Activated naive CD4-positive, alpha-beta T cell treated with anti-CD3 and anti-CD28 coated beads, Interleukin-2, amount 10 ng/mL, durations not matched to agents 7 days and 5 days (primary cell): ENCODE data around the gene CACNB2.

Experiments used
- CTCF ChIA-PET: fragments of 350-600 bp; sonication (Branson Sonifier 250); formaldehyde crosslinking; loops from one replicate; lab custom pipeline; 2021; ENCODE audit warnings: antibody characterized with exemption; lab: Charles Lee
- DNase-seq: peaks from one replicate; pipeline ENCODE4 v3.0.0-alpha.2; 2020
- H3K27ac Mint-ChIP-seq: one replicate; pipeline ENCODE4 v1.8.0; 2021; ENCODE audit warnings: mild to moderate bottlenecking, moderate library complexity, mixed read lengths
- H3K27me3 Mint-ChIP-seq: one replicate; pipeline ENCODE4 v1.8.0; 2021; ENCODE audit warnings: mild to moderate bottlenecking, mixed read lengths
- H3K36me3 Mint-ChIP-seq: one replicate; pipeline ENCODE4 v1.8.0; 2021; ENCODE audit warnings: mixed read lengths
- H3K4me1 Mint-ChIP-seq: one replicate; pipeline ENCODE4 v1.8.0; 2021; ENCODE audit warnings: mixed read lengths
- H3K4me3 Mint-ChIP-seq: one replicate; pipeline ENCODE4 v1.8.0; 2021; ENCODE audit warnings: mild to moderate bottlenecking, moderate library complexity, mixed read lengths
- H3K9me3 Mint-ChIP-seq: one replicate; pipeline ENCODE4 v1.8.0; 2021; ENCODE audit warnings: mixed read lengths

CACNB2 gene

GRCh38 chr10:18474118-18474455, 333.9 kb downstream of the CACNB2 start:
- H3K9me3 Mint-ChIP-seq: no peaks in the 10 kb centered on the region
- H3K4me1 Mint-ChIP-seq: peaks cover 5% of the 10 kb centered on the region
- no peak overlapping the region for H3K4me3 Mint-ChIP-seq
- no peaks in the 10 kb centered on the region for H3K36me3 Mint-ChIP-seq
- CTCF ChIA-PET: no interaction called here
- no peaks in the 10 kb centered on the region for H3K27me3 Mint-ChIP-seq
- H3K27ac Mint-ChIP-seq: no peak overlapping the region
- DNase-seq: no peak

DNA sequence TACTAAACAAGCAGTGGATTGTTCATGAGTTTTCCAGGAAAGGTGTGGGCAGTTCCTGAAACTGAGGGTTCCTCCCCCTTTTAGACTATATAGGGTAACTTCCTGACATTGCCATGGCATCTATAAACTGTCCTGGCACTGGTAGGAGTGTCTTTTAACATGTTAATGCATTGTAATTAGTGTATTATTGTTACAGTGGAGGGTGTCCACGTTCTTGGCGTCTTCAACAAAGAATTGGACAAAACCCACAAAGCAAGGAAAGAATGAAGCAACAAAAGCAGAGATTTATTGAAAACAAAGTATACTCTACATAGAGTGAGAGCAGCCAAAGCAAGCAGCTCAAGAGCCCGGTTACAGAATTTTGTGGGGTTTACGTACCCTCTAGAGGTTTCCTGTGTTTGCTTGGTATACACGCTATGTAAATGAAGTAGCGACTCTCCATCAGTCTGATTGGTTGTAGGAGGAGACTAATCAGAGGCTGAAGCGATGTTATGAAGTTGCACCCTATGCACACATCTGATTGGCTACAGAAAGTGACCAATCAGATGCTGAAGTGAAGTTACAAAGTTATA, 335.9 kb downstream of the CACNB2 start:
- H3K27ac Mint-ChIP-seq: no peak overlapping the region
- H3K36me3 Mint-ChIP-seq: no peaks in the 10 kb centered on the region
- H3K9me3 Mint-ChIP-seq: no peaks in the 10 kb centered on the region
- no peak for DNase-seq
- peaks cover 5% of the 10 kb centered on the region for H3K4me1 Mint-ChIP-seq
- CTCF ChIA-PET: no interaction called here
- no peak overlapping the region for H3K4me3 Mint-ChIP-seq
- no peaks in the 10 kb centered on the region for H3K27me3 Mint-ChIP-seq

DNA sequence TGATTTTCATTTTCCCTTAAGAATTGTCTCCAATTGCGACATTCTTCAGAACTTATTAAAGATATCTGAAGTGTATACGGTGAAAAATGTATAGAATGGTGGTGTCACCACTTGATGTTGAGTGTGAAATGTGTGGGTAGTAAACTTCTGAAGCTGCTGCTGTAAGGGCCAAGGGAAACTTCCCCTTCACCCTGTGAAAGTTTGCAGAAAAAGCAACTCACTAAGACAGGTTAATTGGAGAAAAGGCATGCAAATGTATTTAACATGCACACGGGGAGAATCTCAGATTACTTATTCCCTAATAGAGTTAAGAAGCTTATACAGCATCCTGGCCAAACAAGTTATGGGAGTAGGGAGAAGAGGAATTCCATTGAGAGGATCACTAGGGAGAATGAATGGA, 338.1 kb downstream of the CACNB2 start:
- Mint-ChIP-seq H3K9me3 (no peaks in the 10 kb centered on the region), H3K4me1 (no peaks in the 10 kb centered on the region), H3K36me3 (no peaks in the 10 kb centered on the region), H3K4me3 (no peak overlapping the region), H3K27ac (no peak overlapping the region), H3K27me3 (no peaks in the 10 kb centered on the region)
- DNase-seq: no peak
- CTCF ChIA-PET: no interaction called here

GRCh38 chr10:18479502-18479901, 339.3 kb downstream of the CACNB2 start:
- no peaks in the 10 kb centered on the region for H3K36me3 Mint-ChIP-seq
- no peak overlapping the region for H3K4me3 Mint-ChIP-seq
- no peak overlapping the region for H3K27ac Mint-ChIP-seq
- DNase-seq: no peak
- no peaks in the 10 kb centered on the region for H3K27me3 Mint-ChIP-seq
- H3K9me3 Mint-ChIP-seq: no peaks in the 10 kb centered on the region
- CTCF ChIA-PET: no interaction called here
- no peaks in the 10 kb centered on the region for H3K4me1 Mint-ChIP-seq

DNA sequence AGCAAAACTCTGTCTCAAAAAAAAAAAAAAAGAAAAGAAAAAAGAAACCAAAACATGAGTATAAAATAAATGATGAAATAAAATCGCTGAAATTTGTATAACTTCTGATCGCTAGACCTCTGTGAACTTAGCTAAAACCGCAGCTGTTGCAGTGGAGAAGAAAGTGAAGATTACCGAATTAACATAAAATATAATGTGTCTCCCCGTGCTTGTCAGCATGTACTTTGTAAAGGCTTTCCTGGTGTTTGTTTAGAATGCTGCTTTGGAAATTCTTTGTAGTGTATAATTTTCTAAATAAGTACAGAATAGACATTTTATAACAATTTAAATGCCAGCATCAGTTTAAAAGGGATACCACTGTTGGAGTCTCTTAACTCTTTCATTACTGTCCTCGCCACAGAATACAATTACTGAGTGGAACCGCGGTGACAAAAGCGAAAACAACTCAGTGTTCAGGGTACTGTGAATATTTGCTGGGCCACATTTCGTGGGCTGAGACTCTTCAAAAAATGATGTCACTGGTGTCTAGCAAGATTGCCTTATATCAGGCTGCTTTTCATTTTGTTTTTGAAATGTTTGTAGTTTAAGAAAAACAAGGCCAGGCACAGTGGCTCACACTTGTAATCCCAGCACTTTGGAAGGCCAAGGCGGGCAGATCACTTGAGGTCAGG, 343.4 kb downstream of the CACNB2 start:
- no peak overlapping the region for H3K27ac Mint-ChIP-seq
- H3K4me1 Mint-ChIP-seq: no peaks in the 10 kb centered on the region
- no peak for DNase-seq
- H3K36me3 Mint-ChIP-seq: no peaks in the 10 kb centered on the region
- H3K9me3 Mint-ChIP-seq: no peaks in the 10 kb centered on the region
- no peaks in the 10 kb centered on the region for H3K27me3 Mint-ChIP-seq
- CTCF ChIA-PET: no interaction called here
- no peak overlapping the region for H3K4me3 Mint-ChIP-seq

- H3K4me1 Mint-ChIP-seq: no peaks in the 10 kb centered on the region
- no peaks in the 10 kb centered on the region for H3K36me3 Mint-ChIP-seq
These were observed 346.2 kb downstream of the CACNB2 start for GRCh38 chr10:18486438-18486837.

GRCh38 chr10:18490755-18491154, 350.5 kb downstream of the CACNB2 start:
- Mint-ChIP-seq H3K27me3 (no peaks in the 10 kb centered on the region), H3K36me3 (no peaks in the 10 kb centered on the region), H3K4me3 (no peak overlapping the region), H3K27ac (no peak overlapping the region), H3K4me1 (no peaks in the 10 kb centered on the region), H3K9me3 (peaks cover 2% of the 10 kb centered on the region)
- DNase-seq: no peak
- CTCF ChIA-PET: no interaction called here

More at GRCh38 chr10:18486438-18486837, 346.2 kb downstream of the CACNB2 start:
- no peak for DNase-seq
- Mint-ChIP-seq H3K27me3 (no peaks in the 10 kb centered on the region), H3K4me3 (no peak overlapping the region), H3K9me3 (no peaks in the 10 kb centered on the region), H3K27ac (no peak overlapping the region)
- CTCF ChIA-PET: no interaction called here

GRCh38 chr10:18497806-18498369, 357.7 kb downstream of the CACNB2 start:
- no peaks in the 10 kb centered on the region for H3K4me1 Mint-ChIP-seq
- no peaks in the 10 kb centered on the region for H3K36me3 Mint-ChIP-seq
- DNase-seq: no peak
- no peaks in the 10 kb centered on the region for H3K27me3 Mint-ChIP-seq
- no peaks in the 10 kb centered on the region for H3K9me3 Mint-ChIP-seq
- no peak overlapping the region for H3K27ac Mint-ChIP-seq
- CTCF ChIA-PET: no interaction called here
- no peak overlapping the region for H3K4me3 Mint-ChIP-seq

DNA sequence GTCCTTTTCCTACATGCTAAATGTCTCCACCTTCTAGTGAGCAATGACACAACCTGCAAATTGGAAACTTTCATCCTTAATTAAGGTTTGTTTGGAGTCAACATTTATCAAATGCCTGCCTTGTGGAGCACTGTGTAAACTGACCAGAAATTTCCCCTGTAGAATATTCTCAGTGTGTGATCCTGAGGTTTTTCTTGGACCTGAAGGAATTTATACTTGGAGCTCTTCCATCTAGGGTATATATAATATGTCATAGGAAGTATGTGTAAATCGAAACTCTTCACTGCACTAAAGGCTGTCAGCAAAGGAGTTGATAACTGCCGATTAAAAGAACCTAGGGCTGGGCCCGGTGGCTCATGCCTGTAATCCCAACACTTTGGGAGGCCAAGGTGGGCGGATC, 358.8 kb downstream of the CACNB2 start:
- Mint-ChIP-seq H3K9me3 (no peaks in the 10 kb centered on the region), H3K27me3 (no peaks in the 10 kb centered on the region), H3K36me3 (no peaks in the 10 kb centered on the region), H3K27ac (no peak overlapping the region), H3K4me1 (no peaks in the 10 kb centered on the region), H3K4me3 (no peak overlapping the region)
- CTCF ChIA-PET: no interaction called here
- no peak for DNase-seq

DNA sequence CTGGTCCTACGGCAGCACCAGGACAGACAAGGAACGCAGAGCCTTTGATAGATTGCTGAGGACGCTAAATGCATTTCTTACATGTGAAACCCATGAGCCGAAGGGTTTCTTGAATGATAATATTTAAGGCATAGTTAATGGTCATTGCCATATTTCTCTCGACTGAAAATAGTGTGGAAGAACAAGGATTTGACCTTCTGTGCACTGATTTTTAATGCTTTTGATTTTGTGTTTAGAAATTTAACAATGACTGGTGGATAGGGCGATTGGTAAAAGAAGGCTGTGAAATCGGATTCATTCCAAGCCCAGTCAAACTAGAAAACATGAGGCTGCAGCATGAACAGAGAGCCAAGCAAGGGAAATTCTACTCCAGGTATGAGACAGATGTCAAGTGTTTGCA, 360.4 kb downstream of the CACNB2 start:
- no peak overlapping the region for H3K27ac Mint-ChIP-seq
- no peaks in the 10 kb centered on the region for H3K36me3 Mint-ChIP-seq
- H3K4me1 Mint-ChIP-seq: no peaks in the 10 kb centered on the region
- no peaks in the 10 kb centered on the region for H3K27me3 Mint-ChIP-seq
- no peaks in the 10 kb centered on the region for H3K9me3 Mint-ChIP-seq
- CTCF ChIA-PET: no interaction called here
- H3K4me3 Mint-ChIP-seq: no peak overlapping the region
- DNase-seq: no peak

DNA sequence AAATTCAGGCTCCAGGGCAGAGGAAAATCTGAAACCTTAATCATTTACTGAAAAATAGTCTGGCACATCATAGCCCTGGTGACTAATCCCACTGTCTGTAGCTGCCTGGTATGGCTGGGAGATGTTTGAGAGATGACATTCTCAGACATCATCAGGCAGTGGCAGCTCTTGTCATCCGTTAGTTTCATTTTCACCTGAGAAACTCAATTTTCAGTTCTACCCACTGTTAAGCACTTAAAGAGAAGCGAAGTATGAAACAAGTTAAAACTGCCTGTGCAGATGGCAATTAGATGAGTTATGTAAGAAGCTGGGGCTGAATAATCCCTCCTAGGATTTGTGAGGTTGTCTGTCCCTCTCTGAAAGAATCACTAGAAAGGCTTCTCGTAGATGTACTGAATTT, 361.0 kb downstream of the CACNB2 start:
- Mint-ChIP-seq H3K36me3 (no peaks in the 10 kb centered on the region), H3K27me3 (no peaks in the 10 kb centered on the region), H3K9me3 (no peaks in the 10 kb centered on the region), H3K27ac (no peak overlapping the region), H3K4me3 (no peak overlapping the region), H3K4me1 (no peaks in the 10 kb centered on the region)
- no peak for DNase-seq
- CTCF ChIA-PET: no interaction called here

DNA sequence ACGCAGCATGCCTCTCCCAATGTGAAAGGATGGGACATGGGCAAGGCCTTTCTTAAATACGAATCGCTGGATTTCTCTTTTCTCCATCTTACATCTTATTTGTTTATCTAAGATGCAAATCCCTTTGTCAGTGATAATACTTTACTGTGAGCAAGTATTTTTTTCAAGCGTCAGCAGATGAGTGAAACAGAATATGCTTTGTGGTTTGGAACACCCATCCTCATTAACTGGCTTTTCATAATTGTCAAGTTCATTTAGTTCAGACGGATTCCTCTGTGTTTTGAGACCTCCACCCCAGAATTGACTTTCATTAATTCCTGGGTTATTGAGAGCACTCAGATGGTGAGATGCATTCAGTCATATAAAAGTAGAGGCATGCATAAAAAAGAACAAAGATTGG, 361.4 kb downstream of the CACNB2 start:
- Mint-ChIP-seq H3K9me3 (no peaks in the 10 kb centered on the region), H3K4me3 (no peak overlapping the region), H3K27me3 (no peaks in the 10 kb centered on the region), H3K36me3 (no peaks in the 10 kb centered on the region), H3K4me1 (no peaks in the 10 kb centered on the region), H3K27ac (no peak overlapping the region)
- CTCF ChIA-PET: no interaction called here
- no peak for DNase-seq

- no peak for DNase-seq
- H3K4me3 Mint-ChIP-seq: no peak overlapping the region
- no peaks in the 10 kb centered on the region for H3K27me3 Mint-ChIP-seq
- no peak overlapping the region for H3K27ac Mint-ChIP-seq
- H3K4me1 Mint-ChIP-seq: no peaks in the 10 kb centered on the region
- H3K36me3 Mint-ChIP-seq: no peaks in the 10 kb centered on the region
- CTCF ChIA-PET: no interaction called here
- no peaks in the 10 kb centered on the region for H3K9me3 Mint-ChIP-seq
These were observed 363.9 kb downstream of the CACNB2 start for GRCh38 chr10:18504161-18504560.

GRCh38 chr10:18505456-18506118, 365.4 kb downstream of the CACNB2 start:
- no peaks in the 10 kb centered on the region for H3K9me3 Mint-ChIP-seq
- no peaks in the 10 kb centered on the region for H3K36me3 Mint-ChIP-seq
- no peak overlapping the region for H3K27ac Mint-ChIP-seq
- no peak overlapping the region for H3K4me3 Mint-ChIP-seq
- no peaks in the 10 kb centered on the region for H3K27me3 Mint-ChIP-seq
- DNase-seq: no peak
- no peaks in the 10 kb centered on the region for H3K4me1 Mint-ChIP-seq
- CTCF ChIA-PET: no interaction called here

DNA sequence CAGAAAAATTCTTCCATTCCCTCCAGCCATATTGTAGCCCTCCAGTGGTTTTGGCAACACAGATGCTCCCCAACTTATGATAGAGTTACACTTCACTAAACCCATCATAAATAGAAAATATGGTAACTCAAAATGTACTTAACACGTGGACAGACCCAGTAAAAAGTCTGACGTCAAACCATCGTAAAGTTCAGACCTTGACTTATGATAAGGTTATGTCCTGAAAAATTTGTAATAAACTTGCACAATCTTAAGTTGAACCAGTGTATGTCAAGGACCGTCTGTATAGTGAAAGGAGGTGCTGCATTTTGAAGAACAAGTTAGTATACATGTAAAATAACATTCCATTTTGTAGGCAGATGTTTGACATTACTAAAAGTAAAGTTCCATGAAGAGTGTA, 368.4 kb downstream of the CACNB2 start:
- H3K4me1 Mint-ChIP-seq: no peaks in the 10 kb centered on the region
- no peak overlapping the region for H3K4me3 Mint-ChIP-seq
- H3K27me3 Mint-ChIP-seq: no peaks in the 10 kb centered on the region
- DNase-seq: no peak
- peaks cover 6% of the 10 kb centered on the region for H3K36me3 Mint-ChIP-seq
- no peak overlapping the region for H3K27ac Mint-ChIP-seq
- H3K9me3 Mint-ChIP-seq: peaks cover 9% of the 10 kb centered on the region
- CTCF ChIA-PET: no interaction called here
